Transverse colon (tissue), 3 donors: Measurements from ENCODE around the gene MAPK14.

ENCODE experiments used
- POLR2A ChIP-seq: fragments of 450-650 bp; IDR thresholded peaks from one replicate; pipeline ENCODE4 v1.6.1; 2016; ENCODE audit warnings: antibody characterized with exemption, mild to moderate bottlenecking, moderate library complexity
- POLR2AphosphoS5 ChIP-seq, 3 donors: sonication (generic); formaldehyde crosslinking; IDR thresholded peaks; one replicate each; pipeline ENCODE4 v1.6.1; 2016; ENCODE audit warnings: antibody characterized with exemption in 3 of 3

DNA sequence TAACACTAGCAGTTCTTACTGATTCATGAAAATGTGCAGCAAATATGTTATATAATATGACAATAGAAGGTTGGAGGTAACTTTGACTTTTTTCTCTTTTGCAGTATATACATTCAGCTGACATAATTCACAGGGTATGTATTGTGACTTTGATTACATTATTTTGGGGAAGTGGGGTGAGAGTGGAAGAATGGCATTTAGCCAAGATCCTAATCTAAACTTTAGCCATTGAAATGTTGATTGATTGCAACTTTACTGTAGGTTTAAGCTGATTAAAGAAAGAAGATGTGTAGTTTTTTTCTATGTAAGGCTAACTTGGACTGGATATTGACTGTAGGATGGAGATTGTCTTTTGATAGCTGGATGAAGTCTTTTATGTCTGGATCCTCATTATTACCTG is 46.0 kb downstream of the MAPK14 start:
- TF ChIP-seq POLR2AphosphoS5 (IDR thresholded peaks at IDR 0.05) (no peak), POLR2A (no peak)
